Left ventricle myocardium inferior (tissue), 1 donor: Measurements from ENCODE around the gene CCDC121. TPM values are rescaled to one million over a fixed set of nuclear protein-coding genes. Genes with fewer than 3 reads are reported as not detected.

Source experiments
- DNase-seq: peaks from one replicate; pipeline ENCODE4 v3.0.0-alpha.2; 2020
- H3K27ac ChIP-seq: fragments of 200-600 bp; replicated peaks from 2 replicates; pipeline ENCODE4 v1.8.0; 2021
- H3K27me3 ChIP-seq: fragments of 200-600 bp; 2 replicates; pipeline ENCODE4 v1.8.0; 2021; ENCODE audit warnings: low read depth
- H3K36me3 ChIP-seq: fragments of 200-600 bp; 2 replicates; pipeline ENCODE4 v1.8.0; 2021
- H3K4me1 ChIP-seq: fragments of 200-600 bp; 2 replicates; pipeline ENCODE4 v1.8.0; 2021
- H3K4me3 ChIP-seq: fragments of 200-600 bp; 2 replicates; pipeline ENCODE4 v1.8.0; 2021; ENCODE audit warnings: mild to moderate bottlenecking, moderate library complexity
- H3K9me3 ChIP-seq: fragments of 200-600 bp; replicated peaks from 2 replicates; pipeline ENCODE4 v1.8.0; 2021
- CTCF ChIP-seq: fragments of 200-600 bp; IDR thresholded peaks from 2 replicates; pipeline ENCODE4 v1.8.0; 2021; ENCODE audit warnings: antibody characterized with exemption, mild to moderate bottlenecking, borderline replicate concordance
- intact Hi-C: fragments of 100-400 bp; cut with micrococcal nuclease; formaldehyde crosslinking; loops from one replicate; pipeline ENCODE4 v1.11.0; 2022
- total RNA-seq: library from RNA; stranded (reverse); fragmentation: NEBNext Ultra II Directional; extraction: Animal tissue kit (Norgen Biotek cat#: 25700); gene quantifications from one replicate; pipeline ENCODE4 v1.2.1, GENCODE V29; 2021
- donor health status: DM: no; HTN: yes; CAD: no; lungs with severe emphysema.

Gene CCDC121
- total RNA-seq, 1 donor from 2014 or later: 6.8 TPM

- Histone ChIP-seq H3K4me1 (peaks cover 30% of the 10 kb centered on the region), H3K36me3 (no peaks in the 10 kb centered on the region), H3K27ac (peak overlapping the region; percentile 67), H3K27me3 (no peaks in the 10 kb centered on the region), H3K4me3 (peak overlapping the region; percentile 77), H3K9me3 (peaks cover 24% of the 10 kb centered on the region)
- no peak for TF ChIP-seq CTCF
- intact Hi-C loops: no loop called here
- no peak for DNase-seq
Observed at GRCh38 chr2:27583390-27583915, 45.4 kb downstream of the CCDC121 start.

GRCh38 chr2:27582695-27583389, 46.0 kb downstream of the CCDC121 start, which contains the start of gene ZNF512:
Gene ZNF512 (plus strand): TSS chr2:27583042. CDS start chr2:27583113, 71 bp downstream.
- intact Hi-C loops: no loop called here
- H3K4me3 ChIP-seq: peak within 1 kb of the TSS; percentile 77
- H3K36me3 ChIP-seq: no peaks in the 10 kb centered on the region
- H3K9me3 ChIP-seq: peaks cover 25% of the 10 kb centered on the region
- no peak for TF ChIP-seq CTCF
- peak; percentile 86 for DNase-seq
- peaks cover 30% of the 10 kb centered on the region for H3K4me1 ChIP-seq
- H3K27me3 ChIP-seq: no peaks in the 10 kb centered on the region
- peak within 1 kb of the TSS; percentile 67 for H3K27ac ChIP-seq

- peaks cover 32% of the 10 kb centered on the region for H3K9me3 ChIP-seq
- peaks cover 30% of the 10 kb centered on the region for H3K4me1 ChIP-seq
- H3K27ac ChIP-seq: peak overlapping the region; percentile 67
- DNase-seq: no peak
- H3K36me3 ChIP-seq: no peaks in the 10 kb centered on the region
- intact Hi-C loops: no loop called here
- no peak for TF ChIP-seq CTCF
- no peaks in the 10 kb centered on the region for H3K27me3 ChIP-seq
- H3K4me3 ChIP-seq: peak overlapping the region; percentile 77
Observed at GRCh38 chr2:27582129-27582694, 46.6 kb downstream of the CCDC121 start.

GRCh38 chr2:27581417-27582128, 47.2 kb downstream of the CCDC121 start:
- intact Hi-C loops: no loop called here
- Histone ChIP-seq H3K27ac (peak overlapping the region; percentile 67), H3K36me3 (no peaks in the 10 kb centered on the region), H3K27me3 (no peaks in the 10 kb centered on the region), H3K4me3 (no peak overlapping the region), H3K9me3 (peaks cover 38% of the 10 kb centered on the region), H3K4me1 (peaks cover 30% of the 10 kb centered on the region)
- no peak for DNase-seq
- TF ChIP-seq CTCF: no peak

Other genes with a start within 250 kb of the CCDC121 start
- gene ZNF513, start 248.3 kb downstream of the CCDC121 start, total RNA-seq: 6.7 TPM
- 34.4 TPM for gene PPM1G, start 219.4 kb downstream of the CCDC121 start, total RNA-seq
- gene NRBP1, start 200.4 kb downstream of the CCDC121 start, total RNA-seq: 52.5 TPM
- gene KRTCAP3, start 186.6 kb downstream of the CCDC121 start, total RNA-seq: 0.63 TPM
- 21.8 TPM for gene IFT172, start 139.3 kb downstream of the CCDC121 start, total RNA-seq
- gene FNDC4, start 133.8 kb downstream of the CCDC121 start, total RNA-seq: 1.7 TPM
- gene GCKR, start 132.2 kb downstream of the CCDC121 start, total RNA-seq: not detected
- gene ZNF512, start 46.0 kb downstream of the CCDC121 start, total RNA-seq: 16.1 TPM
- gene GPN1, start within 50 bp of the CCDC121 start, total RNA-seq: 16.6 TPM
- gene SUPT7L, start 34.6 kb upstream of the CCDC121 start, total RNA-seq: 29.7 TPM
- 21.3 TPM for gene SLC4A1AP, start 34.9 kb upstream of the CCDC121 start, total RNA-seq
- gene MRPL33, start 142.7 kb upstream of the CCDC121 start, total RNA-seq: 390 TPM